GM18909 (cell line): Measurements from ENCODE around the gene RHOBTB1.
"Not testable (repeated sequence)": the region's sequence is repeated elsewhere in the genome, so short reads cannot be mapped to it uniquely, and the experiment has no call there.

Experiments
- ATAC-seq: cut with Tn5 transposase; IDR thresholded peaks from one replicate; pipeline ENCODE4 v1.9.1; 2021; ENCODE audit warnings: mild to moderate bottlenecking; ENCODE audit not compliant: unreplicated experiment, poor library complexity

The RHOBTB1 gene

GRCh38 chr10:60908896-60909295 lies 35.1 kb downstream of the RHOBTB1 start:
- ATAC-seq: no peak

GRCh38 chr10:60908031-60908430 lies 36.0 kb downstream of the RHOBTB1 start:
- ATAC-seq: no peak

GRCh38 chr10:60907236-60907635 lies 36.7 kb downstream of the RHOBTB1 start:
- ATAC-seq: no peak

- ATAC-seq: not testable (repeated sequence)
These were observed 37.2 kb downstream of the RHOBTB1 start for GRCh38 chr10:60906825-60907224.

GRCh38 chr10:60906411-60906810 lies 37.6 kb downstream of the RHOBTB1 start:
- ATAC-seq: no peak

- no peak for ATAC-seq
These were observed 38.4 kb downstream of the RHOBTB1 start for GRCh38 chr10:60905580-60905979.

GRCh38 chr10:60903096-60903495 lies 40.9 kb downstream of the RHOBTB1 start:
- no peak for ATAC-seq

- ATAC-seq: no peak
These were observed 42.3 kb downstream of the RHOBTB1 start for GRCh38 chr10:60901561-60902235.

GRCh38 chr10:60899266-60899665 lies 44.7 kb downstream of the RHOBTB1 start:
- no peak for ATAC-seq

- ATAC-seq: no peak
These were observed 45.7 kb downstream of the RHOBTB1 start for GRCh38 chr10:60898321-60898720.

- ATAC-seq: no peak
These were observed 47.2 kb downstream of the RHOBTB1 start for GRCh38 chr10:60896810-60897209.

- ATAC-seq: no peak
These were observed 48.0 kb downstream of the RHOBTB1 start for GRCh38 chr10:60896033-60896432.

GRCh38 chr10:60894786-60895185 lies 49.2 kb downstream of the RHOBTB1 start:
- no peak for ATAC-seq

- ATAC-seq: no peak
These were observed 50.8 kb downstream of the RHOBTB1 start for GRCh38 chr10:60893231-60893630.

- ATAC-seq: no peak
These were observed 51.4 kb downstream of the RHOBTB1 start for GRCh38 chr10:60892571-60892970.

GRCh38 chr10:60890811-60891210 lies 53.2 kb downstream of the RHOBTB1 start:
- no peak for ATAC-seq

- ATAC-seq: peak; percentile 71
These were observed 60.8 kb downstream of the RHOBTB1 start for GRCh38 chr10:60883187-60883586.

GRCh38 chr10:60878224-60878623 lies 65.8 kb downstream of the RHOBTB1 start:
- no peak for ATAC-seq

GRCh38 chr10:60877777-60878120 lies 66.2 kb downstream of the RHOBTB1 start:
- ATAC-seq: no peak

- ATAC-seq: no peak
These were observed 66.8 kb downstream of the RHOBTB1 start for GRCh38 chr10:60877061-60877776.

GRCh38 chr10:60873758-60874157 lies 70.2 kb downstream of the RHOBTB1 start:
- ATAC-seq: no peak

- ATAC-seq: no peak
These were observed 71.5 kb downstream of the RHOBTB1 start for GRCh38 chr10:60872451-60872850.
